ENCODE data around the gene SLC43A2.

DNA sequence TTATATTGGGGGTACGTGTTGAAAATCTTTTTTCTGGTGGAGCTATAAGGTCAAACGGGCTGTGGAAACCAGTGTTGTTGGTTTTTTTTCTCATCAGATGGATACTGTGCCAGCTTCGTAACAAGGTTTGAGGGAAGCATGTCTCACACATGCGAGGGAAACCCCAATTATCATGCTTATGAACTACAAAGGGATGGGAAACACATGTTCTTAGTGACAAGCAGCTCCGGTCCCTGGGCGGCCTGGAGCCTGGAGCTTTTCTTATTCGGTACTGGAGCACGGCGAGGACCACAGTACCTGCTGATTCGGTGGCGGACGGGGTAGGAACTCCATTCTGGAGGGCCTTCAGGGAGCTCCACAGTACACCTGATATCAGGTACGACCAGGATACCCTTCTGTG, 12.5 kb downstream of the SLC43A2 start:
- TF ChIP-seq, protein P1, sequence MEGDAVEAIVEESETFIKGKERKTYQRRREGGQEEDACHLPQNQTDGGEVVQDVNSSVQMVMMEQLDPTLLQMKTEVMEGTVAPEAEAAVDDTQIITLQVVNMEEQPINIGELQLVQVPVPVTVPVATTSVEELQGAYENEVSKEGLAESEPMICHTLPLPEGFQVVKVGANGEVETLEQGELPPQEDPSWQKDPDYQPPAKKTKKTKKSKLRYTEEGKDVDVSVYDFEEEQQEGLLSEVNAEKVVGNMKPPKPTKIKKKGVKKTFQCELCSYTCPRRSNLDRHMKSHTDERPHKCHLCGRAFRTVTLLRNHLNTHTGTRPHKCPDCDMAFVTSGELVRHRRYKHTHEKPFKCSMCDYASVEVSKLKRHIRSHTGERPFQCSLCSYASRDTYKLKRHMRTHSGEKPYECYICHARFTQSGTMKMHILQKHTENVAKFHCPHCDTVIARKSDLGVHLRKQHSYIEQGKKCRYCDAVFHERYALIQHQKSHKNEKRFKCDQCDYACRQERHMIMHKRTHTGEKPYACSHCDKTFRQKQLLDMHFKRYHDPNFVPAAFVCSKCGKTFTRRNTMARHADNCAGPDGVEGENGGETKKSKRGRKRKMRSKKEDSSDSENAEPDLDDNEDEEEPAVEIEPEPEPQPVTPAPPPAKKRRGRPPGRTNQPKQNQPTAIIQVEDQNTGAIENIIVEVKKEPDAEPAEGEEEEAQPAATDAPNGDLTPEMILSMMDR (IDR thresholded peaks at IDR 0.05): no peak
- TF ChIP-seq POLR2A (IDR thresholded peaks at IDR 0.05) (no peak), EP300 (IDR thresholded peaks at IDR 0.05) (no peak), POLR2AphosphoS5 (IDR thresholded peaks at IDR 0.05) (no peak)

Data from sigmoid colon (tissue), 4 donors.